CD4-positive, alpha-beta T cell treated with Interleukin-10 for 1 hour (primary cell): Measurements from ENCODE around the gene CYP3A7.
"Not testable (repeated sequence)": the region's sequence is repeated elsewhere in the genome, so short reads cannot be mapped to it uniquely, and the experiment has no call there.

Experiments
- DNase-seq: peaks from one replicate; pipeline ENCODE4 v3.0.0-alpha.2; 2020

Gene CYP3A7

GRCh38 chr7:99665312-99666012, 69.5 kb downstream of the CYP3A7 start:
- no peak for DNase-seq

GRCh38 chr7:99657879-99658278, 77.1 kb downstream of the CYP3A7 start:
- not testable (repeated sequence) for DNase-seq
